Epithelial cell of esophagus (primary cell): ENCODE measurements around the gene PTPMT1.

Experiments used
- DNase-seq: peaks from one replicate; pipeline ENCODE4 v3.0.0; 2010; ENCODE audit warnings: low read depth
- H3K4me3 ChIP-seq: 2 replicates; pipeline ENCODE4 v1.5.1; 2011; ENCODE audit warnings: mild to moderate bottlenecking, low read length, control low read depth
- TF ChIP-seq, protein P1 (sequence below): IDR thresholded peaks from 2 replicates; pipeline ENCODE4 v1.5.1; 2011; ENCODE audit warnings: low read depth, mild to moderate bottlenecking, low read length, control low read depth, inconsistent platforms; ENCODE audit not compliant: insufficient read depth; ENCODE audit errors: missing control alignments

Gene PTPMT1

GRCh38 chr11:47591764-47592163 lies 26.4 kb downstream of the PTPMT1 start:
- TF ChIP-seq, protein P1, sequence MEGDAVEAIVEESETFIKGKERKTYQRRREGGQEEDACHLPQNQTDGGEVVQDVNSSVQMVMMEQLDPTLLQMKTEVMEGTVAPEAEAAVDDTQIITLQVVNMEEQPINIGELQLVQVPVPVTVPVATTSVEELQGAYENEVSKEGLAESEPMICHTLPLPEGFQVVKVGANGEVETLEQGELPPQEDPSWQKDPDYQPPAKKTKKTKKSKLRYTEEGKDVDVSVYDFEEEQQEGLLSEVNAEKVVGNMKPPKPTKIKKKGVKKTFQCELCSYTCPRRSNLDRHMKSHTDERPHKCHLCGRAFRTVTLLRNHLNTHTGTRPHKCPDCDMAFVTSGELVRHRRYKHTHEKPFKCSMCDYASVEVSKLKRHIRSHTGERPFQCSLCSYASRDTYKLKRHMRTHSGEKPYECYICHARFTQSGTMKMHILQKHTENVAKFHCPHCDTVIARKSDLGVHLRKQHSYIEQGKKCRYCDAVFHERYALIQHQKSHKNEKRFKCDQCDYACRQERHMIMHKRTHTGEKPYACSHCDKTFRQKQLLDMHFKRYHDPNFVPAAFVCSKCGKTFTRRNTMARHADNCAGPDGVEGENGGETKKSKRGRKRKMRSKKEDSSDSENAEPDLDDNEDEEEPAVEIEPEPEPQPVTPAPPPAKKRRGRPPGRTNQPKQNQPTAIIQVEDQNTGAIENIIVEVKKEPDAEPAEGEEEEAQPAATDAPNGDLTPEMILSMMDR, result no peak

DNA sequence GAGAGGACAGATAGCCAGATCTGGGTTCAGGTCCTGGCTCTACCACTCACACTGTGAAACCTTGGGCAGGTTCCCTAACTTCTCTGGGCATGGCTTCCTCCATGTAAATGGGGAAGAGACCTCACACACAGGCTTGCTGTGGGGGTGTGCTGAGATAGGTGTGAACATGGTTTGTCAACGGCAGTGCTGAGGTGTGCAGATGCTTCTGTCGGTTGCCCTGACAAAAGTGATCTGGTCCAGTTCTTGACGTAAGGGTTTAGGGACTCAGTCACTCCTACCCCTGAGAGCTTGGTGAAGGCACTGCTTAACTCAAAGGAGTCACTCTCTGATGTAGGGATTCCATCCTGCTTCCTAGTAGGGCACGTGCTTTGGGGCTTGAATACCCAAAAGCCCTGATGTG lies 26.9 kb downstream of the PTPMT1 start:
- H3K4me3 ChIP-seq, result no peak overlapping the region
- TF ChIP-seq, protein P1, result no peak
- DNase-seq, result no peak

More at GRCh38 chr11:47591764-47592163, 26.4 kb downstream of the PTPMT1 start:
- no peak for DNase-seq
- H3K4me3 ChIP-seq, result no peak overlapping the region

DNA sequence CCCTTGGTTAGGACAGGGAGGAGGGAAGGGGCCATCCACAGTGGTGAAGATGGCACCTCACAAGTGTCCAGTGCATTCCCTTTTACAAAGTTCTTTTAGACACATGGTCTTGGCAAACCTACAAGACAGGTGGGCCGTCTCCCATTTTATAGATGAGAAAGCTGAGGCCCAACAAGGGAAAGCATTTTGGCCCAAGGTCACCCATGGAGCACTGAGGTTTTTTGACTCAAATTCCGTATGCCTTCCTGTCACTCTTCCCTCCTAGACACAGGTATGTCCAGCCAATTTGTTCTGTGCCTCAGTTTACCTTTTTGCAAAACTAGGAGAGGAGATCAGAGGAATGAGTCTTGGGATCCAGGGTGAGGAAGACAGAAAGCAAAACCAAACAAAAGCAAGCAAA lies 27.6 kb downstream of the PTPMT1 start:
- DNase-seq, result no peak
- no peak overlapping the region for H3K4me3 ChIP-seq
- TF ChIP-seq, protein P1, result no peak

DNA sequence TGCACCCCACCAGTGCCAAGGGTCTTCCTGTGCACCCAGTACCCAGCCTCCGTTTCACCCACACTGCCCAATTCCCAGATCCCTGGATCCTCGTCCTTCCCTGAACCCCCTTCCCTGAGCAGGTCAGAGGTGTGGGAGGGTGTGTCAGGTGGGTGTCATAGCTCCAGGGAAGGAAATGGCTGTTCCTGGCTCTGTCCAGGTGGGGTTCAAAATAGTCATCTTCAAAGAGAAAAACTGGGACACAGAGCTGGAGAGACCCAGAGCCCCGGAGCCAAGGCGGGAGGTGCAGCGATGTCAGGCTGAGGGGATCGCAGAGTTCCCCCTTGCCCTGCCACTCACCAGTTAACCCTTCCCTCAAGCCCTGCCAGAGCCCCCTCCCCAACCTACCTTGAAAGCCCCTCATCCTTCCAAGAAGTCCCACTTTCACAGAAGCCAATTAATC lies 28.1 kb downstream of the PTPMT1 start:
- no peak overlapping the region for H3K4me3 ChIP-seq
- TF ChIP-seq, protein P1, result no peak
- no peak for DNase-seq

GRCh38 chr11:47593934-47594855 lies 28.8 kb downstream of the PTPMT1 start, which contains the start of gene C1QTNF4:
C1QTNF4 (minus strand) TSS chr11:47594411; CDS start chr11:47590810, 3,601 bp downstream.
- H3K4me3 ChIP-seq, result no peak within 1 kb of the TSS

GRCh38 chr11:47595029-47595428 lies 29.6 kb downstream of the PTPMT1 start:
- no peak for DNase-seq
- H3K4me3 ChIP-seq, result no peak overlapping the region
- TF ChIP-seq, protein P1, result no peak

More at GRCh38 chr11:47593934-47594855, 28.8 kb downstream of the PTPMT1 start, which contains the start of gene C1QTNF4:
- TF ChIP-seq, protein P1, result no peak
- no peak for DNase-seq
